ENCODE measurements around the gene ABLIM2.

The ABLIM2 gene

DNA sequence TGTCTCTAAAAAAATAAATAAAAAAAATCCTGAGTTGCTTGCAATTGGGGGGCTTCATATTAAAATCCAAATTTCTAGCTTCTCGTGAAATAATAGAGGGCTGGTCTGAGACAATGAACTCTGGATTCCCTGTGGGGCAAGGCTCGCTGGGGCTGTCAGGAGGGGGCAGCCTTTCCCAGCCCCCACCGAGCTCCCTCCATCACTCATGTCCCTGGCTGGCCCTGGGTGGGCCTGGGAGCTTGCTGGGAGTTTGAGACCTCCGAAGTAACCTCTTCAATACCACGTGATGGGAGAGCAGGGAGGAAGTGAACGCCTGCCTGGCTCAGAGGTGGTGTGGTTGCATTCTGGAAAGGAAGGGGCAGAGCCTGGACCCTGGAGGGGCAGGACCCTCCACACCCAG is 164.9 kb downstream of the ABLIM2 start:
- no peak for DNase-seq

GRCh38 chr4:7992846-7993245 is 165.8 kb downstream of the ABLIM2 start:
- DNase-seq: no peak

DNA sequence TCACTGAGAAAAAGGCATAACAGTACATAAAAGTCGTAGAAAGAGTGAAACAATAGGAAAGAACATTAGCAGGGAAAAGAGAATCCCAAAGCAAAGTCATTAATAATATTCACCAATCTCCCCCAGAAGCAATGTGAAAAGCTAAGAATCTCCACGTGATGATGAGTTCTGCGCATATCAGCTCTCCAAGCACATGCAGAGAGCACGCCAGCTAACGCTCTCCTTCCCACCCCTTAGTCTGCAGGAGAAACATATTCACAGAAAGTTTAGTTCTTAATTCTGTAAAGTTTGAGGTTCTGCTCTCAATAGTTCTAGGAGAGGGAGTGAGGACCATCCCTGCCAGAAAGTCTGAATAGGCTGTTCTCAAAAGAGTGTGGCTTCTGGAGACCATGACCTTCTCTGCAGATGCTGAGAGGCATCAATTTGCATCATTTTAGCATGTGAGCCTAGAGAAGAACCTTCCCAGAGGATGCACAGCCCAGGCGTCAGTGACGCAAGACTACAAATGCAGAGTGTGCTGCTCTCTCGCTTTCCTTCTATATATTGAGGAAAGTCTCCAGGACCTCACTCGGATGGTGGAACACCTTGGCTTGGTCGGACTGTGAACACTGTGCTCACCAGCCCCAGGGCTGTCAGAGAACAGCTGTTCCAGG is 167.7 kb downstream of the ABLIM2 start:
- DNase-seq: no peak

- DNase-seq: no peak
Measured at GRCh38 chr4:7989654-7990053, 169.0 kb downstream of the ABLIM2 start.

GRCh38 chr4:7988437-7988836 is 170.2 kb downstream of the ABLIM2 start:
- DNase-seq: no peak

GRCh38 chr4:7987148-7987989 is 171.2 kb downstream of the ABLIM2 start:
- DNase-seq: peak; percentile 46

GRCh38 chr4:7985891-7986441 is 172.6 kb downstream of the ABLIM2 start:
- DNase-seq: no peak

DNA sequence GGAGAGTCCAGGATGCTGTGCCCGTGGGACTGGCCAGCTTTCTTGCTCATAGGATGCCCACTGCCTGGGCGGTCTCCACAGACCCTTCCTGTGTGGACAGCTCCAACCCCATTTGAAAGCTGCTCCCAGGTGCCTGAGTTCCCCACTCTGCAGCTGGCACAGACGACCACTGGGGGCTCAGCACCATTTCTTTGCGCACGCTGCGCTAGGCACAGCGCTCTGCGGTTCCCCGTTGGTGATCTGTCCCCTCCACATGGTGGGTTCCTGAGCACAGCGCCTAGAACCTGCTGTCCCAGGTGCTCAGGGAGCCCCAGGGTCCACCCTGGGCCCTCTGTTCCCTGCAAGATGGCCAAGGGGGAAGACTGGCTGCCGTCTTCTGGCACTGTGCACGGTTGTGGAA is 173.5 kb downstream of the ABLIM2 start:
- DNase-seq: no peak

DNA sequence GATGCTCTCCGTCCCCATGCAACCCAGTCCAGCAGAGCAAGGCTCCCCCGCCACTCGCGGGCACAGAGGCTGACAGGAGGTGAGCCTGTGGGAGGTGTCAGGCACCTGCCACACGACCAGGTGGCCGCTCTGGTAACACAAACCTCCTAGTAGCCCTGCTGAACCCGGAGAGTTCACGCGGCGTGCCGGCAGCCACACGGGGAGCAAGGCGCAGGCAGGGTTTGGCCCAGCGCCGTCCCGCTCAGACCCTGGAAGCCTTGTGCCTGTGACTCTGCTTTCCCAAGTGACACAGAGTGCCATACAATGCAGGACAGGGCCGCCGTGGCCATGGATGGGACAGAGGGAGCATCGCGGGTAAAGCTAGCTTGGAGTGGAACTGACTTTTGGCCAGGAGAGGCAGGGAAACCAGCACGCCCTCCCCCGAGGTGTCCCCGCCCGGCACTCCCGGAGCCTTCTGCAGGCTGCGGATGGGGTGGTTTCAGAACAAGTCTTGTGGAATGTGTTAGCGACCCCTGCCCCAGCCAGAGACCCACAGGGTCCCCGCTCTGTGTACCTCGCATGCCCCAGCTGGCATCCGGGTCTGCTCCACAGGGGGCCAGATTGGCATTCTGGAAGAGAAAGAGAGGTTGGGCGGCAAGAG is 174.2 kb downstream of the ABLIM2 start:
- DNase-seq: no peak

DNA sequence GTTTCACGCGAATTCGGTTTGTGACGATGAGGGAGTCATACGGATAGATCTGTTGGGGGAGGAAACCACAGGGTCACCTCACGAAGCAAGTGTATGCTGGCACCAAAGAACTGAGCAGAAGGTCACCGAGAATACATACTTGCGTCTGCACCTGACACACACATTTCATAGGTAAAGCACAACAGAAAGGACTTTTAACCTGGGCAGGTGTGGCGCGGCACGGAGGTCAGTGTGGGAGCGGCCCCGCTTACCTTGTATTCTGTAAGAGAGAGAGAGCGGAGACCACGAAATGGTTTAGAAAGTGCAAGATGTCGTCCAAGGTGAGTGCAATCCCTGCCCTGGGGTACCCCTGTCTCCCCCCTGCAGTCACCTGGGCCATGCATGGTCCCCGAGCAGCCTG is 175.3 kb downstream of the ABLIM2 start:
- DNase-seq: no peak

GRCh38 chr4:7981738-7982394 is 176.7 kb downstream of the ABLIM2 start:
- DNase-seq: no peak

DNA sequence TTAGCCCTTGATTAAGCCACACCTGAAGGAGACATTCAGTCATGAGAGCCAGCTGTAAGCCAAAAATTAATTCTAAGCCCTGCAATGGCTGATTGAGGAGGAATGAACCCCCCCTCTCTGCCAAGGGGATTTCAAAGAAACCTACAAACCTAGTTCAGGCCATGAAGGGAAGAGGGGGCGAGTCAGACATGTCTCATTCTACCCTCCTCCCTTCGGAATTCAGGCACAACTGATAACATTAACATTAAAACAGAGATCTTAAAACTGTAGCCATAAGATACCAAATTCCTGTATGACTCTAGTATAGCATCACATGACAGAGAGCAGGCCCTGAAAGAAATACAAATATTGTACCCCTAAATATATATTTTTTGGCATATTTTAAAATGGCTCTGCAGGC is 178.6 kb downstream of the ABLIM2 start:
- DNase-seq: no peak

DNA sequence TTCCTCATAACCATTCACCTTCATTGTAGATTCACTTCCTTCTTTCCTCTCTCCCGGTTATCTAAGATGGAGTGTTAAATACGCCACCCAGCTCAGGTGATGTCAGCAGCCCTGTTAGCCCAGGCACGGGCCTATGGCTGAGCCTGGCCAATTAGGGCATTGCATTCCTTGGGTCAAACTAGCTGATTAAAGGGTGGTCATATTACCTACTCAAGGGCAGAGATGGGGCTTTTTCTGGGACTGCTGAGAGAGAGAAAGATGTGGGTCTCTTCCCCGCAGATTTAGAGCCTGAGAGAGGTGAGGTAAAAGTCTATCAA is 179.0 kb downstream of the ABLIM2 start:
- DNase-seq: no peak

- DNase-seq: no peak
Measured at GRCh38 chr4:7978907-7979651, 179.5 kb downstream of the ABLIM2 start.

DNA sequence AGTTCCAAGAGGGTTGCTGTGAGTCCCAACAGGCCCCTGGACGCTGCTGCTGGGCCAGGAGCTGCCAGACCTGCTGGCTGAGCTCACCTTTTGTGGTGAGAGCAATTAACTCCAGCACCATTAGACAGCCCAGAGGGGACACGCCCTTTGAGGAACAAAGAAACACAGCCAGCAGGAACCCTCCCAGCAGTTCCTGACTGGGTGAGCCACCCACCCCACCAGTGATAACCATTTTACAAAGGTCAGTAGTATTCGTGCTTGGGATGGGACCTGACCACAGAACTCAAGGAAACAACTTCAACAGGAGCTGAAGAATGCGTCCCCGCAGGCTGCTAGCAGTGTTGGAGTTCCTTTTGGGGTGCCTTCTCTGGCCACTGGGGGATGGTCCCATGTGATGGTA is 180.1 kb downstream of the ABLIM2 start:
- DNase-seq: peak; percentile 28

DNA sequence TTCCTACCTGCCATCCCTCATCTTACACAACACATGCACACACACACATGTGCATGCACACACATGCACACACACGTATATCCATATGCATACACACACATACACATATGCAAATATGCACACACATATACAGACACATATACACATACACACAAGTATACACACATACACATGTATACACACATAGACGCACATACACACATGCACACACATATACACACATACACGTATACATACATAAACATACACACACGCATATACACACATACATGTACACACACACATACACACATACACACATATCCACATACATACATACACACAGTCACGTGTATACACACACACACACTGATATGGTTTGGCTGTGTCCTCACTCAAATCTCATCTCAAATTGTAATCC is 182.0 kb downstream of the ABLIM2 start:
- no peak for DNase-seq

DNA sequence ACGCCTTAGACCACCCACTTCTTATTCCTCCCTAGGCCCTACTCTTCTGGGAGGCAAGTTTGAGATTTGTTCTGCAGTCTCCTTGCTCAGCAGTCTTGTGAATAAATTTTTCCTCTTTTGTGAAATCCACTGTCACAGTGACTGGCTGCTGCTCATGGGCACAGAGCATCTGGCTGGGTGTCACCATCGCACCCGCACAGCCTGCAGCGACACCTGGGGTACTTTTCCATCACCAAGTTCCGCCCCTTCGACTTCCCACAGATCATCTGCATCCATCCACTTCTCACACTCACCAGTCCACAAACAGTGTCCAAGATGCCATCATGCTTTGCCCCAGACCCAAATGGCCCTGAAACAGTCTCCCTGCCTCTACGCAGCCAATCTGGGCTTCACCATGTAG is 182.6 kb downstream of the ABLIM2 start:
- no peak for DNase-seq

DNA sequence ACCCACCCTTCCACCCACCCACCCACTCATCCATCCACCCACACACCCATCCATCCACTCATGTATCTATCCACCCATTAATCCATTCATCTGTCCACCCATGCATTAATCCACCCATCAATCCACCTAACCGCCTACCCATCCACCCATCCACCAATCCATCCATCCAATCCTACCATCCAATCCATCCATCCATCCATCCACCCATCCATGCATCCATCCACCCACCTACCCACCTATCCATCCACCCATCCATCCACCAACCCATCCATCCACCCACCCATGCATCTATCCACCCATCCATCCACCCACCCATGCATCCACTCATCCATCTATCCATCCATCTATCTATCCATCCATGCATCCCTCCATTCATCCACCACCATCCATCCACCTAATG is 184.2 kb downstream of the ABLIM2 start:
- no peak for DNase-seq

- DNase-seq: no peak
Measured at GRCh38 chr4:7973545-7973981, 185.1 kb downstream of the ABLIM2 start.

- no peak for DNase-seq
Measured at GRCh38 chr4:7971881-7972500, 186.6 kb downstream of the ABLIM2 start.

DNA sequence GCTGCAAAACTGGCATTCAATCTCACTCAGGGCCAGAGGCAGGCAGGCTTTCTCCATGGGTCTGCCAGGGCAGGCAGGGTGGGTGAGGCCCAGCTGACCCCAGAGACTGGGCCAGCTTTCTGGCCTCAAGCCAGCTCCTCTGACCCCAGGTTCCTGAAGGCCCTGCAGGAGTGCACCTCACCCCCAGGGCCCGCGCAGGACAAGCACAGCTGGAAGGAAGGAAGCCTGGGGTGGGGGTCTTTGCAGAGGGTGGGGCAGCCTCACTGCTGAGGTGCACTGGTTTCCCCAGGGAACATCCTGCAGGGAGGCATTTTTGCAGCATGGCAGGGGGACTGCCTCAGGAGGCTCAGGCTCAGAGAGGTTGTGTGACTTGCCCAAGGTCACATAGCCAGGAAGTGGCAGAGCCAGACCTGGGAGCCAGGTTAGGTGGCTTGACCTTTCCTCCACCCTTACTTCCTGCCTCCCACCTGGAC is 187.4 kb downstream of the ABLIM2 start:
- no peak for DNase-seq

DNA sequence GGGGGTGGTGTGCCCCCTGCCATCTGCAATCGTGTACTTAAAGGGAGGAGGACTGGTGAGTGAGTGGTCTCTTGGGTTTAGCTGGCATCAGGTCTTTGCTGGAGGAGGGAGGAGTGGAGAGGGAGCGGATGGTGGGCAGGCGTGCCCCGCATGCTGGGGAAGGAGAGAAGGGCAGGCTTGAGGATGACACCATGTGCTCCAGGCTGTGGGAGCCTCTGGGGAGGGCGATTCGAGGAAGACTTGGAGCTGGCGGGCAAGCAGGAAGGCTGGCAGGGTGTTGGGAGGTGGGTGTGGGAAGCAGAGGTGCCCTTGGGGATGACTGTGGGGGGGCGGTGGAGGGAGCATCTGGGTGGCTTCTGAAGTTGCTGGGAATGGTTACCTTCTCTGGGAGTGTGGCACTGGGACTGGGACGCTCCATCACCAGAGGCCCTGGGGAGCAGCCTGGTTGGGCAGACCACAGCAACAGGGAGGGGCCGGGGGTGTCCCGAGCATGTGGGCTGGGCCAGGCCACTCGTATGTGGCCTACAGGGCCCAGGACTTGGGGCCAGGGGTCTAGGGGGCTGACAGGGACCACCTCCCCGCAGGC is 188.2 kb downstream of the ABLIM2 start:
- DNase-seq: no peak
